GM18861 (cell line): ENCODE data around the gene POU6F2.
"Not testable (repeated sequence)": the region's sequence is repeated elsewhere in the genome, so short reads cannot be mapped to it uniquely, and the experiment has no call there.

Source experiments
- ATAC-seq: cut with Tn5 transposase; IDR thresholded peaks from one replicate; pipeline ENCODE4 v1.9.1; 2021; ENCODE audit not compliant: unreplicated experiment

POU6F2 gene

GRCh38 chr7:38977685-38978084 lies at the start of gene POU6F2:
Gene POU6F2 (plus strand): TSS chr7:38977909. CDS start chr7:38977954, 45 bp downstream.
- ATAC-seq = no peak

DNA sequence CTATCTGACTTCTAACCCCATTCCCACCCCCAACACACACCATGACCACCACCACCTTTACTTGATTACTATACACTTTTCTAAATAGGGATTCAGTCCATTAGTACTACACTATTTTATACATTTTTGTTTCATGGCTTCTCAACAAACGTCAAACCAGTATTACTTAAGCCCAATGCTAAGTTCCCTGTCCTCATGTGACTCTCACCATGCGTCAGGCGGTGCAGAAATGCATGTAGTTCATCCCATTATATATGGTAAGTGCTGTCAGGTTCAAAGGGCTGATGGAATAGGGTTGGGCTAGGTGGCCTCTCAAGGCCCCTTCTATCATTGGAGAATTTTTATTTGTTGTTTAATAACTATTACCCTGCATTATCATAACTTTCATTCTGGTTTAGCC lies 49.2 kb upstream of the POU6F2 start:
- ATAC-seq = no peak

DNA sequence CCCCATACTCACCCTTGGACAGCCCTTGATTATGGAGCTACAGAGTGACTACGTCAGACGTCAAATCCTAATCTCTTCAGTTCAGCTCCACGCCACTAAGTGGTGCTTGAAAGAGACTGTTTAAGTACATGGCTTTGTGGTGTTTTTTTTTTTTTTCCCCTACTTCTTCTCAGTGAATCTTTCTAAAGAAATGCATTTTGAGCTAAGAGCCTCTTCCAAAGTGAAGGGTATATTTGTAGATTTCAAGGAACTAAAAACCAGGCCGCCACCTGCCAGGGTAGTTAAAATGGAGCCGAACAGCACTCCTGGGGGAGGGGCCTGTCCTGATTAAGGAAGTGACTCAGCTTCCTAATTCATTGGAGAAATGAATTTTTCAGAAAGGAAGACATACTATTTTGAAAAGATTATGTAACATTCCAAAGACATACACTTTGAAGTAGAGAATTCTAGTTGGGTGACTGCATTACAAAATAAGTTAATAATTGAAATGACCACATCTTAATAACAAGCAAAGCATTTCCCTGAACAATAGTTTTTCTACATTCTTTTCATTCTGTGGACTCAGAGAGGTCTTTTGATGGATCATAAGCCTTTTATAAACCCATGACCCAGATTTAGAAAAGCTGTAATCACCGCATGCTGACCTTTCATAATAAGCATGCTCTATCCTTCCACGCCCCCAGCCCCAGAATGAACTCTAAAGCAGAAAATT lies 48.1 kb upstream of the POU6F2 start:
- no peak for ATAC-seq

GRCh38 chr7:38932509-38933168 lies 45.1 kb upstream of the POU6F2 start:
- ATAC-seq = no peak

DNA sequence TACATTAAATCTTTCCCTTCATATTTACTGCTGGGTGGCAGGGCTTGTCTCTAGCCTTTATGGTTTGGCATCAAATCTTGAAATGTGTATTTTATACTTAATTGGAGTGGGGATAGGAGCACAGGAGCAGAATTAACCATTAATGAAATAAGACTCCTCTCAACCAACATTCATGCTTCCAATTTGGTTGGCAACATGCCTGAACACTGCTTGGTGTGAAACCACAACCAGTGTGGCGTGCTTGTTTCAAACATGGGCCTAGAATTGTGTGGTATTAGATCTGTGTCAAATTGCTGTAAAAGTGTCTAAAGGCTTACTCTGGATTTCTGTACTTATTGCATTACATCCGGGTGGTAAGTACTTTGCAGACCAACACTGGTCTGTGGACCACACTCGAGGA lies 43.7 kb upstream of the POU6F2 start:
- ATAC-seq = no peak

DNA sequence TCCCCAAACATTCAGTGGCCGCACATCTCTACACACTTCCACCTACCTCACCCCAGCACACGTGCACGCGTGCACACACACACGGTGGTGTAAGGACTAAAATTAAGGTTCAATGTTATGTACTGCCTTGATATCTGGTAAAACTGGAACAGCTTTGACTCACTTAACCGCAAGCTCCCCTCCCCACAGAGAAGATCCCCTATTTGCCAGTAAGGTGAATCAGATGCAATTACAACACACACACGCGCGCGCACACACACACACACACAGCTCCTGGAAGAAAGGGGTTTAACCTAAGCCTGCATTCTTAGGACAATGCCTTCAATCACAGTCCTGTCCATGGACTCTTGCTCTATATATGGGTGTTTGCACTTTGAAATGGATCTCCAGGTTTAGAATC lies 43.2 kb upstream of the POU6F2 start:
- ATAC-seq = no peak

GRCh38 chr7:38936641-38937040 lies 41.1 kb upstream of the POU6F2 start:
- no peak for ATAC-seq

DNA sequence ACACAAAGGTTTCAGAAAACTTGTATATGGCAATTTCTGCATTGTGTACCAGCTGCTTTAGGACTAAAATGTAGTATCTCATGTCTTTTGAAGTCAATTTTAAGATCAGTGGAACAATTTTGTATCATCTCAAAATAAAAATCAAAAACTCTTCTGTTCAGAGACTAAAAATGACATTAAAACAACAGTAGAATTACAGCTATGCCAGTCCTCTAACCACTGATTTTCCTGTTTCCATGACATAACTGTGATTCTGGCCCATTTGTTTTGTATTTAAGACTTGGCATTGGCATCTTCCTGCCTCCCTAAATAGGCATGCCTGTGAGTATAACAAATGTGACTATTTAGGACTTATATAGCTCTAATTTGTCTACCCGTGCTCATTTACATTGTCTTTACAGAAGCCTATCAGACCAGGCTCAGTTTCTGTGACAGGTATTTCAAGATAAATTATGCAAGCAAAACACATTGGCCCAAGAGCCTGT lies 39.7 kb upstream of the POU6F2 start:
- ATAC-seq = no peak

- no peak for ATAC-seq
These were observed 39.1 kb upstream of the POU6F2 start for GRCh38 chr7:38938589-38938988.

DNA sequence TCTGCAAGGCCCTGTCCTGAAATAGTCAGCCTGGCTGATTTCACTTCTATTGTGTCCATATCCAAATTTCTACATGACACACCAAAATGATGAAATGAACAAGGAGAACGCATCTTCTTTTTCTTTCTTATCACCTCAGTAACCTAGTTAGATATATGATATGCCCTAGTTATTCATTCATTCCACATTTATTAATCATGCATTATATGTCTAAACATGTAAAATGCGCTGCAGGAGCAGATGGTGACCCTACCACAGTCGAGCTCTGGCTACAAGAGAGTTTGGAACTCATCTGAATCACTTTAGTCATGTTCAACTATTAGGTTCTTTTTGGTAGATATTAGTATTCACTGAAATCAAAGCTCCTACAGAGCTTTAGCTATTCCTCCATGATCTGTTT lies 36.9 kb upstream of the POU6F2 start:
- ATAC-seq = no peak

DNA sequence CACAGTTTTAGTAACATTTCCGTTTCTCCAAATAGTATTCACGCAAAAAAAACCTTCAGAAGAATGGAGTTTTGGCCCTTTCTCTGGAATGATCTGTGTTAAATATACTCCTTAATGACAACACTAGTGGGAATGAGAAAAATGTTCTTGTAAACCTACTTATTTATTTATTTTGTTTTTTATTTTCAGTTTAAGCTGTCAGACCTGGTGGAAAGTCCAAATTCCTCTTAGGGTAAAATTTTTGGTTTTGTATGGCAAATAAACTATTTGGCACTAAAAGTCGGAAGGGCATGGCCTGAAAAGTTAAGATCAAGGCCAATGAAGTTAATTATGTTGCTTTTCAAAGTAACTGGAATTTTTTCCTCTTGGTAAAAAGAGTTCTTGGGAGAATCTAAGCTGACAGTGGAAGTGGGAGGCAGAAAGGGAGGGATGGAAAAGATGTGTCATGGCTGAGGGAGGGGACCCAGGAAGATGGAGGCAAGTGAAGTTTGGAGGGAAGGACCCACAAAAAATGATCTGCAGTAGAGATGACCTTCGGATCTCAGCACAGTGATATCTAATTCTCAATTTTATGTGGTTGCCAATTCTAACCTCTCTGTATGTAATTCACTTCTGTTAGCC lies 35.2 kb upstream of the POU6F2 start:
- no peak for ATAC-seq

DNA sequence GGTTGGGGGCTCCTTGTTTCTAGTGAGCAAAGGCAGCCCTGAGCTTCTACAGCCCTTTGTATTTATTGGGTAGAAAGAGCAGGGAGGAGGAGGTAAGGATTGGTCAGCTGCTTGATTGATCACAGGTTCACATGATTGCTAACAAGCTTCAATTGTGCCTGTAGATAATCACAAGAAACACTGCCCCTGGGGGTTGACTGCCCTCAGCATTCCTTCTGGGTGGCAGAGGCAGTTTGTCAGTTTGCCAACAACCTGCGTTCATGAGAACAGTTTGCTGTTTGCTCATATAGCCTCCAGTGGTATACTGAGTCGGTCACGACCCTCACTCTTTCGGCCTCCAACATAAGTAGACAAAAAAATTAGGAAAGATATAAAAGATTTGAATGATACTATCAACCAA lies 30.2 kb upstream of the POU6F2 start:
- not testable (repeated sequence) for ATAC-seq

DNA sequence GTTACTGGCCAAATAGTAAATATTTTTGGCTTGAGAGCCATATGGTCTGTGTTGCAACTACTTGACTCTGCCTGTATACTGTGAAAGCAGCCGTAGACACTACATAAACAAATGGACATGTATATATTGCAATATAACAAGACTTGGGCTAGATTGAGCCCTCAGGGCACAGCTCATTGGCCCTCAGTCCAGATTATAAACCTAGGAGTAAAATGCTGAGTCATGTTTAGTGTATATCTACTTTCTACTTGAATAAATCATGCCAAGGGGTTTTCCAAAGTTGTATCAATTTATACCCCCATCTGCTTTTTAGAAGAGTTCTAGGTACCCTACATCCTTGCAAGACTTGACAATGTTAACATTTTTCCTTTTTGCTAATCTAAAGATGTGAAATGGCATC lies 27.4 kb upstream of the POU6F2 start:
- no peak for ATAC-seq

GRCh38 chr7:38951213-38951612 lies 26.5 kb upstream of the POU6F2 start:
- no peak for ATAC-seq

DNA sequence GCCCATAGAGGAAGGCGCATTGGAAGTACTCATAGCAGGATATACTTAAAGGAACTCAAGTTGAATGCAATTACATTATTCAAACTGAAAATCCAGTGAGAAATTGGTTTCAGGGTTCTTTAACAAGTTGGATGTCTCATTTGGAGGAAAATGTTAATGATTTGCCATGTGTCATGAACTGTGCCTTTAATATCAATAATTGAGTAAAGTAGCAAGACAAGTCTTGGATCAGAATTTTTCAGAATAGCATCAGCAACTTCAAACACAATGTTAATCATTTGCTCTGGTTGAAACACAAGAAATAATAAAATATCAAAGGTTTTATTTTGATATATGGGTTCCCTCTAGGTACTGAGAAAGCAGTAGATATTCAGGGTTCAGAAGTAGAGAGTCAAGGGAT lies 24.5 kb upstream of the POU6F2 start:
- no peak for ATAC-seq

- no peak for ATAC-seq
These were observed 23.7 kb upstream of the POU6F2 start for GRCh38 chr7:38953971-38954370.

GRCh38 chr7:38955892-38956291 lies 21.8 kb upstream of the POU6F2 start:
- ATAC-seq = no peak

- ATAC-seq = no peak
These were observed 15.7 kb upstream of the POU6F2 start for GRCh38 chr7:38962028-38962427.

GRCh38 chr7:38964921-38965320 lies 12.8 kb upstream of the POU6F2 start:
- ATAC-seq = no peak

- no peak for ATAC-seq
These were observed 3.9 kb upstream of the POU6F2 start for GRCh38 chr7:38973760-38974159.

GRCh38 chr7:38975944-38976392 lies 1.7 kb upstream of the POU6F2 start:
- ATAC-seq = no peak

- no peak for ATAC-seq
These were observed 782 bp downstream of the POU6F2 start for GRCh38 chr7:38978491-38978890.
